Measurements from ENCODE around the gene PROM2. TPM values are rescaled to one million over a fixed set of nuclear protein-coding genes. Genes with fewer than 3 reads are reported as not detected.
A peak's percentile ranks its signal among the peaks of the same experiment; 100 is the strongest.

PROM2 gene
- total RNA-seq, 1 donor from 2014 or later, result 0.35 TPM

GRCh38 chr2:95316466-95317122, 42.3 kb downstream of the PROM2 start:
- DNase-seq, result no peak
- intact Hi-C loops (cut with micrococcal nuclease), result no loop called here
- ATAC-seq, result no peak

GRCh38 chr2:95317123-95317500, 42.9 kb downstream of the PROM2 start:
- DNase-seq, result no peak
- no peak for ATAC-seq
- intact Hi-C loops (cut with micrococcal nuclease), result no loop called here

GRCh38 chr2:95317665-95318425, 43.6 kb downstream of the PROM2 start:
- intact Hi-C loops (cut with micrococcal nuclease), result no loop called here

GRCh38 chr2:95318431-95319220, 44.4 kb downstream of the PROM2 start:
- intact Hi-C loops (cut with micrococcal nuclease), result no loop called here
- ATAC-seq (no peak), DNase-seq (no peak)

More at GRCh38 chr2:95317665-95318425, 43.6 kb downstream of the PROM2 start:
- ATAC-seq (no peak), DNase-seq (no peak)

- DNase-seq (no peak), ATAC-seq (no peak)
- intact Hi-C loops (cut with micrococcal nuclease), result no loop called here
These were observed 45.5 kb downstream of the PROM2 start for GRCh38 chr2:95319481-95320343.

GRCh38 chr2:95320344-95320712, 46.1 kb downstream of the PROM2 start:
- intact Hi-C loops (cut with micrococcal nuclease), result no loop called here
- DNase-seq, result no peak

GRCh38 chr2:95320986-95321767, 46.9 kb downstream of the PROM2 start:
- ATAC-seq (no peak), DNase-seq (no peak)
- intact Hi-C loops (cut with micrococcal nuclease), result no loop called here

More at GRCh38 chr2:95320344-95320712, 46.1 kb downstream of the PROM2 start:
- no peak for ATAC-seq

- DNase-seq (no peak), ATAC-seq (peak; percentile 44)
- intact Hi-C loops (cut with micrococcal nuclease), result no loop called here
These were observed 49.3 kb downstream of the PROM2 start for GRCh38 chr2:95323347-95324155.

GRCh38 chr2:95325026-95325425, 50.8 kb downstream of the PROM2 start:
- no peak for ATAC-seq
- no peak for DNase-seq
- intact Hi-C loops (cut with micrococcal nuclease), result no loop called here

GRCh38 chr2:95325590-95326432, 51.6 kb downstream of the PROM2 start:
- ATAC-seq (no peak), DNase-seq (no peak)
- intact Hi-C loops (cut with micrococcal nuclease), result no loop called here

- no peak for ATAC-seq
- intact Hi-C loops (cut with micrococcal nuclease), result no loop called here
- DNase-seq, result no peak
These were observed 52.3 kb downstream of the PROM2 start for GRCh38 chr2:95326433-95327140.

- no peak for ATAC-seq
- intact Hi-C loops (cut with micrococcal nuclease), result no loop called here
- DNase-seq, result no peak
These were observed 53.6 kb downstream of the PROM2 start for GRCh38 chr2:95327861-95328260.

GRCh38 chr2:95328358-95329125, 54.3 kb downstream of the PROM2 start:
- DNase-seq, result no peak
- intact Hi-C loops (cut with micrococcal nuclease), result no loop called here
- no peak for ATAC-seq

- DNase-seq (no peak), ATAC-seq (no peak)
- intact Hi-C loops (cut with micrococcal nuclease), result no loop called here
These were observed 55.2 kb downstream of the PROM2 start for GRCh38 chr2:95329401-95329800.
